AG04450 (cell line): ENCODE results near the gene AK2. TPM values are rescaled to one million over a fixed set of nuclear protein-coding genes. Genes with fewer than 3 reads are reported as not detected.

ENCODE experiments used
- CTCF ChIA-PET: fragments of 300-600, 350-600 bp; formaldehyde crosslinking; extraction: SDS; loops from one replicate; lab custom pipeline; 2022; ENCODE audit warnings: antibody characterized with exemption, inconsistent platforms; lab: Charles Lee
- POLR2A ChIA-PET: fragments of 350-600 bp; formaldehyde crosslinking; extraction: SDS; loops from one replicate; lab custom pipeline; 2021; ENCODE audit warnings: antibody characterized with exemption, inconsistent platforms; lab: Yijun Ruan, JAX
- DNase-seq: peaks from one replicate; pipeline ENCODE4 v3.0.0-alpha.2; 2011; ENCODE audit warnings: low read depth, low spot score
- H3K27ac ChIP-seq: one replicate; pipeline ENCODE4 v1.5.1; 2012; ENCODE audit warnings: low read depth, low read length, control low read depth
- H3K27me3 ChIP-seq: one replicate; pipeline ENCODE4 v1.6.0; 2012; ENCODE audit warnings: low read length; ENCODE audit not compliant: control insufficient read depth, insufficient read depth
- H3K4me3 ChIP-seq: 2 replicates; pipeline ENCODE4 v1.5.1; 2011; ENCODE audit warnings: mild to moderate bottlenecking, low read depth, low read length, control low read depth
- H3K9me3 ChIP-seq: 2 replicates; pipeline ENCODE4 v1.5.1; 2012; ENCODE audit warnings: low read length; ENCODE audit not compliant: control insufficient read depth, insufficient read depth
- CTCF ChIP-seq: IDR thresholded peaks from 2 replicates; pipeline ENCODE4 v1.5.1; 2011; ENCODE audit warnings: low read depth, low read length, control low read depth, inconsistent platforms
- polyA plus RNA-seq: library from polyadenylated mRNA; depleted of rRNA; stranded (reverse); fragments of >200 nt; gene quantifications from 2 replicates; pipeline ENCODE4 v1.2.3, GENCODE V29; 2011

Gene AK2
- polyA plus RNA-seq, 1 experiment, result 129 TPM

GRCh38 chr1:33022650-33023200 is 14.0 kb downstream of the AK2 start:
- POLR2A ChIA-PET, result no interaction called here
- no peak overlapping the region for H3K27ac ChIP-seq
- no peak for DNase-seq
- no peak for TF ChIP-seq CTCF
- no peaks in the 10 kb centered on the region for H3K9me3 ChIP-seq
- CTCF ChIA-PET, result interaction anchor here (1.9 kb wide), 1 partner anchor 16 kb away, joined by 11 read pairs; no protein-coding TSS in a partner anchor
- H3K4me3 ChIP-seq, result no peak overlapping the region
- H3K27me3 ChIP-seq, result no peaks in the 10 kb centered on the region

- H3K4me3 ChIP-seq, result no peak overlapping the region
- no peak for DNase-seq
- ChIA-PET CTCF (interaction anchor here (1.9 kb wide), 1 partner anchor 15 kb away, joined by 11 read pairs; no protein-coding TSS in a partner anchor), POLR2A (no interaction called here)
- no peak overlapping the region for H3K27ac ChIP-seq
- TF ChIP-seq CTCF, result no peak
- no peaks in the 10 kb centered on the region for H3K27me3 ChIP-seq
- no peaks in the 10 kb centered on the region for H3K9me3 ChIP-seq
Measured at GRCh38 chr1:33021567-33022431, 14.9 kb downstream of the AK2 start.

- H3K27ac ChIP-seq, result no peak overlapping the region
- CTCF ChIA-PET, result interaction anchor here (1.2 to 1.4 kb wide), 2 partner anchors 11 to 67 kb away, joined by 3 to 4 read pairs; no protein-coding TSS in a partner anchor
- no peaks in the 10 kb centered on the region for H3K27me3 ChIP-seq
- DNase-seq, result no peak
- POLR2A ChIA-PET, result no interaction called here
- no peak overlapping the region for H3K4me3 ChIP-seq
- no peaks in the 10 kb centered on the region for H3K9me3 ChIP-seq
- TF ChIP-seq CTCF, result no peak
Measured at GRCh38 chr1:33018112-33018511, 18.6 kb downstream of the AK2 start.

GRCh38 chr1:33017175-33017574 is 19.5 kb downstream of the AK2 start:
- ChIA-PET POLR2A (no interaction called here), CTCF (interaction anchor here (1.2 to 1.6 kb wide), 3 partner anchors 10 to 84 kb away, joined by 3 to 4 read pairs (median 4); no protein-coding TSS in a partner anchor)
- no peak for DNase-seq
- TF ChIP-seq CTCF, result no peak
- H3K4me3 ChIP-seq, result no peak overlapping the region
- H3K27ac ChIP-seq, result peak overlapping the region; percentile 11
- no peaks in the 10 kb centered on the region for H3K9me3 ChIP-seq
- H3K27me3 ChIP-seq, result no peaks in the 10 kb centered on the region
